ENCODE results near the gene FRK. TPM values are rescaled to one million over a fixed set of nuclear protein-coding genes. Genes with fewer than 3 reads are reported as not detected.
A peak's percentile ranks its signal among the peaks of the same experiment; 100 is the strongest.

FRK gene
- total RNA-seq, 2 donors from 2014 or later, result 2.7 to 6.3 TPM

GRCh38 chr6:116059713-116060571 lies 749 bp downstream of the FRK start:
- DNase-seq (ENCODE audit: low spot score), result no peak
- no peaks in the 10 kb centered on the region for H3K36me3 ChIP-seq
- peaks cover 0 to 5% of the 10 kb centered on the region in 2 donors for H3K4me1 ChIP-seq
- no peaks in the 10 kb centered on the region for H3K9me3 ChIP-seq
- peak overlapping the region; percentile 54 to 56 for H3K27ac ChIP-seq
- H3K4me3 ChIP-seq, result peak overlapping the region; percentile 34 to 48
- TF ChIP-seq CTCF (IDR thresholded peaks at IDR 0.05), result no peak
- no peaks in the 10 kb centered on the region for H3K27me3 ChIP-seq

GRCh38 chr6:116057766-116058165 lies 2.9 kb downstream of the FRK start:
- Histone ChIP-seq H3K27me3 (no peaks in the 10 kb centered on the region), H3K36me3 (no peaks in the 10 kb centered on the region), H3K27ac (no peak overlapping the region), H3K4me1 (peaks cover 0 to 5% of the 10 kb centered on the region in 2 donors), H3K9me3 (no peaks in the 10 kb centered on the region), H3K4me3 (no peak overlapping the region)
- DNase-seq (ENCODE audit: low spot score), result no peak
- TF ChIP-seq CTCF (IDR thresholded peaks at IDR 0.05), result no peak

- Histone ChIP-seq H3K4me1 (no peaks in the 10 kb centered on the region), H3K36me3 (no peaks in the 10 kb centered on the region), H3K9me3 (no peaks in the 10 kb centered on the region), H3K27ac (no peak overlapping the region), H3K27me3 (no peaks in the 10 kb centered on the region), H3K4me3 (no peak overlapping the region)
- no peak for DNase-seq (ENCODE audit: low spot score)
- no peak for TF ChIP-seq CTCF (IDR thresholded peaks at IDR 0.05)
These were observed 5.2 kb downstream of the FRK start for GRCh38 chr6:116055513-116055912.

- no peak overlapping the region for H3K27ac ChIP-seq
- H3K4me3 ChIP-seq, result no peak overlapping the region
- no peaks in the 10 kb centered on the region for H3K27me3 ChIP-seq
- no peaks in the 10 kb centered on the region for H3K4me1 ChIP-seq
- no peak for DNase-seq (ENCODE audit: low spot score)
- TF ChIP-seq CTCF (IDR thresholded peaks at IDR 0.05), result no peak
- no peaks in the 10 kb centered on the region for H3K9me3 ChIP-seq
- no peaks in the 10 kb centered on the region for H3K36me3 ChIP-seq
These were observed 9.4 kb downstream of the FRK start for GRCh38 chr6:116051244-116051643.

GRCh38 chr6:116050737-116051136 lies 10.0 kb downstream of the FRK start:
- H3K27ac ChIP-seq, result no peak overlapping the region
- no peaks in the 10 kb centered on the region for H3K9me3 ChIP-seq
- H3K27me3 ChIP-seq, result no peaks in the 10 kb centered on the region
- TF ChIP-seq CTCF (IDR thresholded peaks at IDR 0.05), result no peak
- no peak overlapping the region for H3K4me3 ChIP-seq
- H3K4me1 ChIP-seq, result no peaks in the 10 kb centered on the region
- no peak for DNase-seq (ENCODE audit: low spot score)
- no peaks in the 10 kb centered on the region for H3K36me3 ChIP-seq

- Histone ChIP-seq H3K4me3 (no peak overlapping the region), H3K9me3 (no peaks in the 10 kb centered on the region), H3K27me3 (no peaks in the 10 kb centered on the region), H3K36me3 (no peaks in the 10 kb centered on the region), H3K4me1 (no peaks in the 10 kb centered on the region), H3K27ac (no peak overlapping the region)
- no peak for DNase-seq (ENCODE audit: low spot score)
- TF ChIP-seq CTCF (IDR thresholded peaks at IDR 0.05), result no peak
These were observed 11.4 kb downstream of the FRK start for GRCh38 chr6:116049321-116049720.

All from right atrium auricular region (tissue), 2 donors.